HG02798 (cell line): ENCODE measurements around the gene DDAH1.
A peak's percentile ranks its signal among the peaks of the same experiment; 100 is the strongest.
"Not testable (repeated sequence)": the region's sequence is repeated elsewhere in the genome, so short reads cannot be mapped to it uniquely, and the experiment has no call there.

ENCODE experiments used
- ATAC-seq: cut with Tn5 transposase; IDR thresholded peaks from one replicate; pipeline ENCODE4 v1.9.1; 2021; ENCODE audit warnings: mild to moderate bottlenecking; ENCODE audit not compliant: unreplicated experiment, poor library complexity

The DDAH1 gene

GRCh38 chr1:85473390-85473789, 8.4 kb upstream of the DDAH1 start:
- no peak for ATAC-seq

GRCh38 chr1:85471558-85471957, 6.6 kb upstream of the DDAH1 start:
- ATAC-seq, result no peak

GRCh38 chr1:85470130-85470529, 5.2 kb upstream of the DDAH1 start:
- ATAC-seq, result not testable (repeated sequence)

GRCh38 chr1:85467929-85468540, 3.1 kb upstream of the DDAH1 start:
- ATAC-seq, result no peak

- ATAC-seq, result no peak
Observed at GRCh38 chr1:85467036-85467435, 2.1 kb upstream of the DDAH1 start.

- ATAC-seq, result no peak
Observed at GRCh38 chr1:85465786-85466134, 801 bp upstream of the DDAH1 start.

GRCh38 chr1:85464497-85465098, 361 bp downstream of the DDAH1 start:
- peak; percentile 53 for ATAC-seq

GRCh38 chr1:85463731-85464496, 1.0 kb downstream of the DDAH1 start:
- no peak for ATAC-seq

- no peak for ATAC-seq
Observed at GRCh38 chr1:85462931-85463649, 1.9 kb downstream of the DDAH1 start.

GRCh38 chr1:85461216-85461918, 3.6 kb downstream of the DDAH1 start:
- no peak for ATAC-seq

GRCh38 chr1:85460555-85461088, 4.3 kb downstream of the DDAH1 start:
- ATAC-seq, result no peak

GRCh38 chr1:85459290-85459689, 5.7 kb downstream of the DDAH1 start:
- no peak for ATAC-seq

GRCh38 chr1:85454214-85454613, 10.7 kb downstream of the DDAH1 start:
- no peak for ATAC-seq

GRCh38 chr1:85453640-85454194, 11.2 kb downstream of the DDAH1 start:
- ATAC-seq, result no peak

- ATAC-seq, result no peak
Observed at GRCh38 chr1:85452948-85453347, 12.0 kb downstream of the DDAH1 start.

GRCh38 chr1:85451236-85451830, 13.6 kb downstream of the DDAH1 start:
- no peak for ATAC-seq

GRCh38 chr1:85450832-85451231, 14.1 kb downstream of the DDAH1 start:
- no peak for ATAC-seq

GRCh38 chr1:85449356-85449755, 15.6 kb downstream of the DDAH1 start:
- ATAC-seq, result no peak

- no peak for ATAC-seq
Observed at GRCh38 chr1:85448358-85448757, 16.6 kb downstream of the DDAH1 start.
